ENCODE results near the gene PACS1. TPM values are rescaled to one million over a fixed set of nuclear protein-coding genes. Genes with fewer than 3 reads are reported as not detected.

The PACS1 gene
- total RNA-seq, 2 donors from 2014 or later = 64.3 to 73.3 TPM

GRCh38 chr11:66220566-66220935 is 150.5 kb downstream of the PACS1 start:
- ATAC-seq = no peak
- Mint-ChIP-seq H3K36me3 (peaks cover 4% of the 10 kb centered on the region), H3K27me3 (no peaks in the 10 kb centered on the region), H3K9me3 (no peaks in the 10 kb centered on the region), H3K4me1 (ENCODE audit: low read depth in 2 of 2) (peaks cover 12 to 17% of the 10 kb centered on the region in 2 donors), H3K27ac (peak overlapping the region in 1 of 2 donors; percentile 29), H3K4me3 (no peak overlapping the region)
- no peak for DNase-seq (ENCODE audit: low spot score)

- Mint-ChIP-seq H3K4me3 (no peak overlapping the region), H3K27me3 (no peaks in the 10 kb centered on the region), H3K36me3 (peaks cover 4% of the 10 kb centered on the region)
These were observed 150.9 kb downstream of the PACS1 start for GRCh38 chr11:66221012-66221411.

GRCh38 chr11:66221726-66222236 is 151.7 kb downstream of the PACS1 start:
- Mint-ChIP-seq H3K9me3 (no peaks in the 10 kb centered on the region), H3K27ac (peak overlapping the region; percentile 81 to 82), H3K27me3 (no peaks in the 10 kb centered on the region), H3K36me3 (peaks cover 4% of the 10 kb centered on the region), H3K4me1 (ENCODE audit: low read depth in 2 of 2) (peaks cover 12 to 19% of the 10 kb centered on the region in 2 donors), H3K4me3 (no peak overlapping the region)
- ATAC-seq = no peak
- DNase-seq (ENCODE audit: low spot score) = no peak

More at GRCh38 chr11:66221012-66221411, 150.9 kb downstream of the PACS1 start:
- H3K9me3 Mint-ChIP-seq = no peaks in the 10 kb centered on the region
- no peak for DNase-seq (ENCODE audit: low spot score)
- H3K27ac Mint-ChIP-seq = peak overlapping the region; percentile 29 to 81
- H3K4me1 Mint-ChIP-seq (ENCODE audit: low read depth in 2 of 2) = peaks cover 12 to 17% of the 10 kb centered on the region in 2 donors
- ATAC-seq = no peak

GRCh38 chr11:66222358-66223149 is 152.5 kb downstream of the PACS1 start:
- Mint-ChIP-seq H3K9me3 (no peaks in the 10 kb centered on the region), H3K4me3 (no peak overlapping the region), H3K4me1 (ENCODE audit: low read depth in 2 of 2) (peaks cover 12 to 19% of the 10 kb centered on the region in 2 donors), H3K27me3 (no peaks in the 10 kb centered on the region), H3K27ac (peak overlapping the region; percentile 81 to 82), H3K36me3 (peaks cover 4% of the 10 kb centered on the region)
- DNase-seq (ENCODE audit: low spot score) = peak; percentile 90
- ATAC-seq = peak; percentile 94 to 96

GRCh38 chr11:66224226-66224855 is 154.3 kb downstream of the PACS1 start:
- H3K36me3 Mint-ChIP-seq = peaks cover 6% of the 10 kb centered on the region
- H3K4me3 Mint-ChIP-seq = no peak overlapping the region
- DNase-seq (ENCODE audit: low spot score) = no peak
- no peaks in the 10 kb centered on the region for H3K9me3 Mint-ChIP-seq
- no peak for ATAC-seq
- no peaks in the 10 kb centered on the region for H3K27me3 Mint-ChIP-seq
- no peak overlapping the region for H3K27ac Mint-ChIP-seq
- peaks cover 12 to 13% of the 10 kb centered on the region in 2 donors for H3K4me1 Mint-ChIP-seq (ENCODE audit: low read depth in 2 of 2)

GRCh38 chr11:66225066-66225465 is 155.0 kb downstream of the PACS1 start:
- Mint-ChIP-seq H3K27me3 (no peaks in the 10 kb centered on the region), H3K27ac (no peak overlapping the region), H3K36me3 (peaks cover 6% of the 10 kb centered on the region), H3K9me3 (no peaks in the 10 kb centered on the region), H3K4me1 (ENCODE audit: low read depth in 2 of 2) (peaks cover 12 to 13% of the 10 kb centered on the region in 2 donors), H3K4me3 (no peak overlapping the region)
- no peak for ATAC-seq
- DNase-seq (ENCODE audit: low spot score) = no peak

GRCh38 chr11:66226101-66226500 is 156.0 kb downstream of the PACS1 start:
- Mint-ChIP-seq H3K27me3 (no peaks in the 10 kb centered on the region), H3K9me3 (no peaks in the 10 kb centered on the region), H3K27ac (no peak overlapping the region), H3K4me1 (ENCODE audit: low read depth in 2 of 2) (peaks cover 12 to 13% of the 10 kb centered on the region in 2 donors), H3K36me3 (peaks cover 6% of the 10 kb centered on the region), H3K4me3 (no peak overlapping the region)
- DNase-seq (ENCODE audit: low spot score) = no peak
- no peak for ATAC-seq

GRCh38 chr11:66227700-66228099 is 157.6 kb downstream of the PACS1 start:
- ATAC-seq (no peak), DNase-seq (ENCODE audit: low spot score) (no peak)
- H3K27me3 Mint-ChIP-seq = no peaks in the 10 kb centered on the region
- H3K27ac Mint-ChIP-seq = no peak overlapping the region
- H3K9me3 Mint-ChIP-seq = no peaks in the 10 kb centered on the region
- H3K4me3 Mint-ChIP-seq = no peak overlapping the region
- H3K4me1 Mint-ChIP-seq (ENCODE audit: low read depth in 2 of 2) = peaks cover 1 to 10% of the 10 kb centered on the region in 2 donors
- H3K36me3 Mint-ChIP-seq = peaks cover 16% of the 10 kb centered on the region

GRCh38 chr11:66228521-66228920 is 158.4 kb downstream of the PACS1 start:
- Mint-ChIP-seq H3K27ac (no peak overlapping the region), H3K36me3 (peaks cover 16% of the 10 kb centered on the region), H3K27me3 (no peaks in the 10 kb centered on the region), H3K4me1 (ENCODE audit: low read depth in 2 of 2) (peaks cover 0 to 8% of the 10 kb centered on the region in 2 donors), H3K4me3 (no peak overlapping the region), H3K9me3 (no peaks in the 10 kb centered on the region)
- ATAC-seq = no peak
- no peak for DNase-seq (ENCODE audit: low spot score)

- peaks cover 16% of the 10 kb centered on the region for H3K36me3 Mint-ChIP-seq
- H3K27me3 Mint-ChIP-seq = no peaks in the 10 kb centered on the region
- H3K4me1 Mint-ChIP-seq (ENCODE audit: low read depth in 2 of 2) = peaks cover 0 to 8% of the 10 kb centered on the region in 2 donors
- no peak overlapping the region for H3K27ac Mint-ChIP-seq
- H3K9me3 Mint-ChIP-seq = no peaks in the 10 kb centered on the region
- ATAC-seq (no peak), DNase-seq (ENCODE audit: low spot score) (no peak)
- no peak overlapping the region for H3K4me3 Mint-ChIP-seq
These were observed 160.1 kb downstream of the PACS1 start for GRCh38 chr11:66230156-66230555.

GRCh38 chr11:66230978-66231377 is 160.9 kb downstream of the PACS1 start:
- ATAC-seq (no peak), DNase-seq (ENCODE audit: low spot score) (no peak)
- Mint-ChIP-seq H3K27me3 (no peaks in the 10 kb centered on the region), H3K4me1 (ENCODE audit: low read depth in 2 of 2) (peaks cover 0 to 14% of the 10 kb centered on the region in 2 donors), H3K4me3 (no peak overlapping the region), H3K36me3 (peaks cover 16% of the 10 kb centered on the region), H3K9me3 (no peaks in the 10 kb centered on the region), H3K27ac (no peak overlapping the region)

- no peak overlapping the region for H3K4me3 Mint-ChIP-seq
- H3K36me3 Mint-ChIP-seq = peaks cover 16% of the 10 kb centered on the region
- no peaks in the 10 kb centered on the region for H3K27me3 Mint-ChIP-seq
- peak overlapping the region in 1 of 2 donors; percentile 24 for H3K27ac Mint-ChIP-seq
- H3K9me3 Mint-ChIP-seq = no peaks in the 10 kb centered on the region
- H3K4me1 Mint-ChIP-seq (ENCODE audit: low read depth in 2 of 2) = peaks cover 0 to 12% of the 10 kb centered on the region in 2 donors
- ATAC-seq (no peak), DNase-seq (ENCODE audit: low spot score) (no peak)
These were observed 161.5 kb downstream of the PACS1 start for GRCh38 chr11:66231561-66231960.

GRCh38 chr11:66232769-66233168 is 162.7 kb downstream of the PACS1 start:
- Mint-ChIP-seq H3K27ac (peak overlapping the region in 1 of 2 donors; percentile 31), H3K4me3 (no peak overlapping the region), H3K27me3 (no peaks in the 10 kb centered on the region), H3K4me1 (ENCODE audit: low read depth in 2 of 2) (peaks cover 7 to 20% of the 10 kb centered on the region in 2 donors), H3K36me3 (peaks cover 16% of the 10 kb centered on the region), H3K9me3 (no peaks in the 10 kb centered on the region)
- no peak for DNase-seq (ENCODE audit: low spot score)
- ATAC-seq = peak in 1 of 2 donors; percentile 25

- Mint-ChIP-seq H3K27ac (peak overlapping the region in 1 of 2 donors; percentile 31), H3K36me3 (peaks cover 15% of the 10 kb centered on the region)
These were observed 163.2 kb downstream of the PACS1 start for GRCh38 chr11:66233301-66233700.

More at GRCh38 chr11:66233301-66233700, 163.2 kb downstream of the PACS1 start:
- no peaks in the 10 kb centered on the region for H3K9me3 Mint-ChIP-seq
- DNase-seq (ENCODE audit: low spot score) = no peak
- no peaks in the 10 kb centered on the region for H3K27me3 Mint-ChIP-seq
- no peak for ATAC-seq
- peaks cover 7 to 23% of the 10 kb centered on the region in 2 donors for H3K4me1 Mint-ChIP-seq (ENCODE audit: low read depth in 2 of 2)
- no peak overlapping the region for H3K4me3 Mint-ChIP-seq

Measured in natural killer cell treated with Interleukin-12 subunit alpha and Interleukin-12 subunit beta and Interleukin-15 and Interleukin-18, amount 100 ng/mL, for 72 hours (primary cell).